HG03159 (cell line): Measurements from ENCODE around the gene NEGR1.

Experiments used
- ATAC-seq: cut with Tn5 transposase; IDR thresholded peaks from one replicate; pipeline ENCODE4 v1.9.1; 2021; ENCODE audit warnings: mild to moderate bottlenecking, moderate library complexity; ENCODE audit not compliant: unreplicated experiment

NEGR1 gene

GRCh38 chr1:71649608-71650007 lies 632.7 kb downstream of the NEGR1 start:
- no peak for ATAC-seq

DNA sequence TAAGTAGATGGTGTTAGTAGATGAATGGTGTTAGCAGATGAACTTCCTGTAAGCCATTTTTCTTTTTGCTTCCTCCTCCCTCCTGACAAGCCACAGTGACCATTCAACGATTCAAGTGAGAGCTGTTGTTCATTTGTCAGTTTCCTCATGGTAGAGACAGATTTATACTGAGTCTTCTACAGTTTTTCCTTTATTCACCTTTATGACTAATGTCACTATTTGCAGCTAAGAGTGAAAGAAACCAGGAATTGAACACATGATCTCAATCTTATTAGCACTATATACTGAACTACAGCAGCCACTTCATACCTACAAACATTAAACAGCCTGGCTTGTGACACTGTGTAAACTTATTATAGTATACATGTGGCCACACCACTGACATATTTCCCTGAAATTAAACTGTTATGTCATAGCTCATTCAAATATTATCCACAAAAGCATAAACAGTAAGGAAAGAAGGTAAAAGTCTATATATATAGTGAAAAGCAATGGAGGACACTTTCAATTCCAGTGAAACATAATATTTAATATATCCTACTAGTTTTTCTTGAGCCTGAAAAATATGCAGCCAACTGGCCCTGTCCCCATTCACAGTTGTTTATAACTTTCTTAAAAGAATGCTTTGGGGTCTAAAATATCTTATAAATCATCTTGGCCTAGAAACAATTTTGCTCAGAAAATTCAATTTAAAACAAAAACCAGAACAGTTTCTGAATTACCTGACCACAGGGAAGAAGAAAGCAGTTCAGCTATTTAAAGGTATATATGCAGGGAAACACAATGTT lies 634.6 kb downstream of the NEGR1 start:
- no peak for ATAC-seq

DNA sequence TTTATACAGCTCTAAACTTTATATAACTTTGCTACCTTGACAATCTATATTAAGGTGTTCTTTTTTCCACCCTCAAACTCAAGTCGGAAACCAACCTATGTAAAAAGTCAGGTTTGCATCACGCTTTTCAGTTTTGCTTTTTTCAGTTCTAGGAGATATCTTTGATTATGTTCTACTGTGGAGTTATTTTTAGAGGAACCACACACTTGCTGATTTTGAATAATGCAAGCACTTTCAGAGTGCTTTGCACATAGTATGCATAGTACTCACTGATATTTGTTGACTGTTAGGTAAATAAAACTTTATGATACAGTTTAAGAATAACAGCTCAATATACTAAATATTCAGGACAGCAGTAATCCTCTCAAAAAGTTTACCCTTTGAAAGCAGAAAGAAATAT lies 637.3 kb downstream of the NEGR1 start:
- ATAC-seq, result no peak

GRCh38 chr1:71641903-71642302 lies 640.4 kb downstream of the NEGR1 start:
- ATAC-seq, result no peak

- ATAC-seq, result no peak
Observed at GRCh38 chr1:71640998-71641397, 641.3 kb downstream of the NEGR1 start.

- ATAC-seq, result no peak
Observed at GRCh38 chr1:71640116-71640515, 642.2 kb downstream of the NEGR1 start.

DNA sequence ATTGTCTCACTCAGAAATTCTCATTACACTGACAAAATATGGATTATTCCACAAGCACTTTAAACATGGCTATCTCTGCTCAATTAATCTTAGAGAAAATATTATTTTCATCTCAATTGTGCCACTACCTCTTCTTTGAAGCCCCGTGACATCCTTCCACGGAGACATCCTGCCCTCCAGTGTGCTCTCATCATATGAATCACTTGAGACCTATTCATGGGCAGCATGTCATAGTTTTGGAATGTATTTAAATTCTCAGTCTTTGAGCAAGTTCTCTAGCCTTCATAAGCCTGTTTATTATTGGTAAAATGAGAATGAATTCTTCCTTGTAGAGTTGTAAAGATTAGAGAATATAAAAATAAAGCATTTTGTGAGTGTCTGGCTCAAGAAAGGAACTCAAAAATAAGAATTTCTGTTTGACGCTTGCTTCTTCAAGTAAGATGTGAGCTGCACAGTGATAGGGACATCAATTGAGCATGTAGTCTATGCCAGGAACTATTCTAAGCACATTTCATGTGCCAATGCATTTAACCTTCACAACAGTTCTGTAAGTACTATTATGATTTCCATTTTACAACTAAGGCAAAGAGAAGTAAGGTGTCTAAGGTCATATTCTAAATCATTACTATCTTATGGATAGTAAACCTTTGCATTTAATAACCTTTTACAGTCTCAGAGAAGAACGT lies 644.1 kb downstream of the NEGR1 start:
- ATAC-seq, result no peak

DNA sequence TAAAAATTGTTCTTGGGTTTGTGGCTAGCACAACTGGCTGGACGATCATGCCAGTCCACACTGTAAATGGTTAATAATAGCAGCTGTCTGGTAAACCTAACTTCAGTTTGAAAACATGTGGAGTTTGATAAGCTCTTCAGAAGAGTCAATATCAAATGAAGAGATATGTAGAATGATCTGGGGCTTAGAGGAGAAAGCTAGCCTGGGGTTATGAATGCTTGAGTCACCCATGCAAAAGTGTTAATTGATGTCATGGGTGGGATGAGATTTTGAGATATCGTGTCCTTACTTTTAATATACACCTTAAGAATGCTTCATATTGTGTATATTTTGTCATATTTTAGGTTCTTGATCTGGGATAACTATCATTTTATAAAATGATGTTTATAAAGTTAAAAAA lies 646.8 kb downstream of the NEGR1 start:
- ATAC-seq, result no peak

DNA sequence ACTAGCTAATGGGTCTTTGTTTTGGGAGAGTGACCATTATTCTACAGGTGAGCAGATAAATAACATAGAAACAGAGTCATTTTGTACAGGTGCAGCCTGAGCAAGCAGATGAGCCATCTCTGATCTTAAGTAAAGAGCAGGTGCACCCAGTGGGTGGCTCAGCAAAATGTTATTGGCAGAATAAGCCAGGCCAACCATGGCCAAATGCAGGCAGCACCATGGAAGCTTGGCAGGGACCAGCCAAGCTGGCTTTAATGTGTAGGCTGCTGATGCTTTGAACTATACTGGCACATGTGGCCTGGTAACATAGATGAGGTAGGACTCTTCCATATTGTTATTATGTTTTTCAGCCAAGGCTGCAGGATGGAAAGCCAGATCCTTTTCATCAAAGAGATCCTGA lies 648.2 kb downstream of the NEGR1 start:
- no peak for ATAC-seq

DNA sequence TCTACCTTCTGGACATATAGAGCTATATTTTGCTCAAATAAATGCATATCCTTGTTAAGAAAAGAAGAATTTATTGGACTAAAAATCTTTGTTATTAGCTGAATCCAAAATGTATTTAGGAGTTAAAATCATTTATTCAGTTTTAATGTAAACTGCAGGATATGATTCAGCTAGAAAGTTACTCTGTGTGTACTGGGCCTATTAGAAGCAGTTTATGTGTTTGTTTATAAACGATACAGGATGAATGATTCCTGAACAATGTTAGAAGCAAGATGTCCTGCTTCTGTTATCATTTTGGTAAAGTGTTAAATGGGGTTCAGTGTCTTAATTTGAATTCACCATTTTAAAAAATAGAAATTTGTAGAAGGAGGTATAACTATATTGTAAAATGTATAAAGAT lies 652.3 kb downstream of the NEGR1 start:
- no peak for ATAC-seq

GRCh38 chr1:71625004-71625403 lies 657.3 kb downstream of the NEGR1 start:
- no peak for ATAC-seq

DNA sequence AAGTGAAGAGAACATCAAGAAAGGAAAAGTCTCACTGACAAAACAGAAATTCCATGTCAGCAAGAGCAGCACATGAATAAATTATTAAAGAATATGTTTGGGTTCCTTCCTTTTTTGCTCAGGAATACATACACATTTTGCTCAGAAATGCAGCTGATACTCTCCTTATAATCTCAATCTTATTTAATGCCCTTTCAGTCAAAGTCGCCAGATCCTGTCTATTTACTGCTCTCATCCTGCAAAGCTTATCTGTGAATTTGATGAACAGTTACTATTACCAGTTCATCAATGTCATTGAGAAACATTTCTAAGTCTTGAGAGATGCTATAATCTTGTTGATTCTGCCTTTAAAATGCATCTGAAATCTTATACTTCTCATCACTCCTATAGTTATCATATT lies 658.5 kb downstream of the NEGR1 start:
- ATAC-seq, result no peak

- no peak for ATAC-seq
Observed at GRCh38 chr1:71621785-71622184, 660.6 kb downstream of the NEGR1 start.

DNA sequence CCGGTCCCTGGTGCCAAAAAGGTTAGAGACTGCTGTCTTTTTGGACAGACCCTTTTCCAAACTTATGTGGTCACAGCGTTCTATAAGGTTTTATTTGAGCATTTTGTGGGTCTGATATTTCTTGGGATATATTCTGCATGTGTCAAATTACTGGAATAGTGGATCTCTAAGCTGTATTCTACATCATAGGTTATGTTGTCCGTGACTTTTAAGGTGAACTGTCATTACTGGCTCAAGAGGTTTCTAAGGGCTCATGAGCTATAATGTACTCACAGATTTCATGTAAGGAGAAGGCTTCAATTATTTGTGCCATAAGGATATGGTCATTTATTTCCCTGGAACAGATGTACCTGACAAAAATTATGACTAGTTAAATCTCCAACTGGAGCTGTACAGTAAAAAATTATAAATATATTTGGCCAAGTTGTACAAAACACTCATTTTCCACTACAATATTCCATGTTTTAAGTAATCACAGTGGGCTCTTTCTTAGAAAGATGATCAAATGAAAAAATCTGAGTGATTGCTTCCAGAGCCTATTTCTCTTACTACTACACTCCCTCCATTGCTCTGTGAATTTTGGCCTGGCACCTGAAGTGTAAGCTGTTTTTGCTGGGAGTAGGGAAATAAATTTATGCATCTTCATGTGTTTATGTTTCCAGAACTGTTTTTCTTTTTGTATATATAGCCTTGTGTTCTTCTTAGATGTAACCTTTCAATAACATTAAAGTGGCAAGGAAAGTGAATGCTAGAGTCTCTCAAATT lies 663.4 kb downstream of the NEGR1 start:
- ATAC-seq, result no peak

DNA sequence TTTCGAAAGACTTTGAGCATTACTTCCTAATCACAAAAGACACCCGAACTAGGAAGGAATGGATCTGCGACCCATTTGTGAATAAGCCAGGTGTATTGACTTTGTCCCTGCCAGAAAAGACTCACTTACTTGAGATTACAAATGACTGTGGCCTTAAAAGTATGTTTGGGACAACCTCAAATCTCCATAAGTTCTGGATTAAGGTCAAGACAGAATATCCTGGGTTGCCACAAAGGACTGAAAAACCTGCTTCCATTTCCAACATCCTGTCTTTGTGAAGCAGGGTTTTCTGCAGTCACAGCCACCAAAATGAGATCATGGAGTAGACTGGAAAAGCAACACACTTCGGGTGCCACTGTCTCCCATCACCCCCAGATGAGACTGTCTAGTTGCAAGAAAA lies 664.1 kb downstream of the NEGR1 start:
- no peak for ATAC-seq

GRCh38 chr1:71610476-71610875 lies 671.9 kb downstream of the NEGR1 start:
- no peak for ATAC-seq

- no peak for ATAC-seq
Observed at GRCh38 chr1:71603044-71603776, 679.1 kb downstream of the NEGR1 start.

DNA sequence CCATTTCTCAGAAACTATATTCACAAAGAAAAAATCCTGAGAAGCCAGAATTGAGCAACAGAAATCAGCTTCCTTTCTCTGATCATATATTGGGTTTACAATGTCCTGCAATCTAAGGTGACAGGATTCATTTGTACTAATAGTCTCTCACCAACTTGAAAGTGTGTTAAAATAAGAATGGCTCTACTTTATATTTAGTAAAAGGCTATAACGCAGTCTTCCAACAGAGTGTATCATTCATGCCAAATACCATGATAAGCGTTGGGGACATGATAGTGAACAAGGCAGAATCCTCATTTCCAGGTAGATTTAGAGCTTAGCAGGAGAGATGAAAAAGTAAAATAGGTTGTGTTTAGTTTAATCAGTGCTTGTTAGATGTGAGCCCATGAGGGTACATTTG lies 682.3 kb downstream of the NEGR1 start:
- ATAC-seq, result no peak

DNA sequence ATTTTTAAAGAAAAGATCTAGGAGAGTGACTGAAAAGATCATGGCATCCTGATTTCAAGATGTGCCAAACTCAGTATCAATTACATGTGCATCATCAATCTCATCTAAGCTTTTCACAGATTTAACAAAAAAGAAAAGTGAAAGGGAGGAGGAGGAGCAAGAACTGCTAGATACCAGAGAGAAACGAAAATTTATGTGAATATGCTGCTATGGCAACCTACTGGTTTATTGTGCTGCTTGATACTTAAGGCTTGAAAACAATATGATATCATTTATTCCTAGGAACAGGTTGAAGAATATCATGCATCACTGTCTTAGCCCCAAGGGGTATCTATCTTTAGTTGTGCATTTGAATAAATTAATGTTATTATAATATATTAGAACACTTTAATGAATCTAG lies 683.0 kb downstream of the NEGR1 start:
- no peak for ATAC-seq

DNA sequence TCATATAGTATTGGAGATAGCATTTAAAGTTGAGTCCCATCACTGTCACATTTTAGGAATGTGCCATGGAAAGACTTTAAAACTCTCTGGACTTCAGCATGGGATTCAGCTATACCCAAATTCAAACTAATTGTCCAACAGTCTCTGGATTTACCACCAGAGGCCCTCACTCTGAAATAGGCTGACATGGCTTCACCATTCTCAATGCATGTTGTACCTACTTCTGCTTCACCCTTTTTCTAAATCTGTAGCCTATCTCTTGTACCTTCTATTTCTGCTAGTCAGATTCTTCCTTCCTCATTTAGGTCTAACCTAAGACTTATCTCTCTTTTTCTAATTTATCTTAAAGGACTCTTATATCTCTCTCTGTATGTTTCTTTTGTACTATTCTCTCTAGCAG lies 688.8 kb downstream of the NEGR1 start:
- no peak for ATAC-seq

DNA sequence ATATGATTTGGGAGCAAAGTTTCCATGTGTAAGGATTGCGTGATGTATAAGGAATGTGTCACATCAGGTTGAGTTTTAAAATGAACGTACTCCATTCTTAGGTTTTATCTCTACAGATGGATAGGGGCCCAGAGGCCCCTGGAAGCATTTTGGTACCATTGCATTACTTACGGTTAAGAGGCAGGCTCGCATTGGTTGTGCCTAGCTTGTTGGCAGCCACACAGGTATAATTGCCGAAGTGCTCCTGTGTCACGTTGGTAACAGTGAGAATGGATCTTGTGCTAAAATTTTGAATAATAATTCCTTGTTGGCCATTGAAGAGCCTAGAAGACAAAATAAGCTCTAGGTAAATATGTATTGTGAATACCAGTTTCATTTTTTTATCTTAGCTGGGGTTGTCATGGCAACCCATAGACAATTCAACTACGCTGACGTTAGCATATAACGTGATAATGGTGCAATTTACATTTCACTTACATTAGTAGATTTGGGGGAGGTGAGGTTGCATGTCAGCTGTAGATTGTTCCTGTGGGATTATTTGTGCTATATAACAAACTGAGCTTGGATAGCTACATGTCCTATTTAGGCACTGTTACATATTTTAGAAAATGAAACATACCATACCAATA lies 689.6 kb downstream of the NEGR1 start:
- no peak for ATAC-seq
